SK-N-DZ (cell line): ENCODE measurements around the gene FGD3. TPM values are rescaled to one million over a fixed set of nuclear protein-coding genes. Genes with fewer than 3 reads are reported as not detected.
"Not testable (repeated sequence)": the region's sequence is repeated elsewhere in the genome, so short reads cannot be mapped to it uniquely, and the experiment has no call there.

Experiments
- DNase-seq: peaks from one replicate; pipeline ENCODE4 v3.0.0-alpha.2; 2015; ENCODE audit warnings: low spot score
- polyA plus RNA-seq, 2 experiments: library from polyadenylated mRNA; depleted of rRNA; stranded (reverse); fragments of >200 nt; gene quantifications; 2 replicates each; pipeline ENCODE4 v1.2.3, GENCODE V29; 2014

The FGD3 gene, protein sequence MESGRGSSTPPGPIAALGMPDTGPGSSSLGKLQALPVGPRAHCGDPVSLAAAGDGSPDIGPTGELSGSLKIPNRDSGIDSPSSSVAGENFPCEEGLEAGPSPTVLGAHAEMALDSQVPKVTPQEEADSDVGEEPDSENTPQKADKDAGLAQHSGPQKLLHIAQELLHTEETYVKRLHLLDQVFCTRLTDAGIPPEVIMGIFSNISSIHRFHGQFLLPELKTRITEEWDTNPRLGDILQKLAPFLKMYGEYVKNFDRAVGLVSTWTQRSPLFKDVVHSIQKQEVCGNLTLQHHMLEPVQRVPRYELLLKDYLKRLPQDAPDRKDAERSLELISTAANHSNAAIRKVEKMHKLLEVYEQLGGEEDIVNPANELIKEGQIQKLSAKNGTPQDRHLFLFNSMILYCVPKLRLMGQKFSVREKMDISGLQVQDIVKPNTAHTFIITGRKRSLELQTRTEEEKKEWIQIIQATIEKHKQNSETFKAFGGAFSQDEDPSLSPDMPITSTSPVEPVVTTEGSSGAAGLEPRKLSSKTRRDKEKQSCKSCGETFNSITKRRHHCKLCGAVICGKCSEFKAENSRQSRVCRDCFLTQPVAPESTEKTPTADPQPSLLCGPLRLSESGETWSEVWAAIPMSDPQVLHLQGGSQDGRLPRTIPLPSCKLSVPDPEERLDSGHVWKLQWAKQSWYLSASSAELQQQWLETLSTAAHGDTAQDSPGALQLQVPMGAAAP
- polyA plus RNA-seq (2014; cell fraction: cytosol; rRNA removed), result not detected in 2 replicates
- not detected in 2 replicates for polyA plus RNA-seq (2014; cell fraction: nucleus; rRNA removed)

DNA sequence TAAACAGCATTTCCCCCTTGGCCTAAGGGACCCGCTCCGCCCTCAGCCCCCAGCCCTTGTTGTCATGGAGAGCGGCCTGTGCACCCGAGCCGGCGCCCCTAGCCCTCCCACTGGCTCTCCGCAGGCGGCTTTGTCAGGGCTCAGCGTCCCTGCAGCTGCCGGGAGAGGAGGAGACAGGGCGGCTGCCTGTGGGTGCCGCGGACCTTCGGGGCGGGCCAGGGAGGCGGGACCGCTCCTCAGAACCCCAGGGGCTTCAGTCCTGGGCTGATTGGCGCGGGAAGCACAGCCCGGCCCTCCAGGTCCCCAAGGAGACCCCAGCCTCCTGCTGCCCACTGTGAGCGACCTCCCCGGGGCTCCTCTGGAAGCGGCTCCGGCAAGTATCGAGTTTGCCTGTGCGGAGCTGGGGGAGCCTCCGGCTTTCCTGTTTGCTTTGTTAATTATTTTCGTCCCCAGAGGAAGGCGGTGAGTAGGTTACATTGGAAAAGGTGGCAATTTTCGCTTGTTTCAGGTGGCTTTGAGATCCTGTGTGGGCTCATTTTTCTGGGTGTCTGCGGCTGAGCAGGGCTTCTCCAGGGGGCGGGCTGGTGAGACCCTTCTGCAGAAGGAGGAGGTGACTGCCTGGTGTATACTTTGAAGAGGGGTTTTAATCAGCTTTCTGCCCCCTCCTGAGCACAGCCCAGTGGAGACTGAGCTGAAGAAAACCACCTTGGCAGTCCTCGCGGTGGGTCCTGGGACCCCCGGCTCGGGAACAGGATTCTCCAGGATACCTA, at the start of gene FGD3:
Gene FGD3, plus strand, starts transcription at position 256 of the 770 bp plus-strand sequence. CDS start 28,734 bp downstream, outside the sequence.
- peak; percentile 36 for DNase-seq

DNA sequence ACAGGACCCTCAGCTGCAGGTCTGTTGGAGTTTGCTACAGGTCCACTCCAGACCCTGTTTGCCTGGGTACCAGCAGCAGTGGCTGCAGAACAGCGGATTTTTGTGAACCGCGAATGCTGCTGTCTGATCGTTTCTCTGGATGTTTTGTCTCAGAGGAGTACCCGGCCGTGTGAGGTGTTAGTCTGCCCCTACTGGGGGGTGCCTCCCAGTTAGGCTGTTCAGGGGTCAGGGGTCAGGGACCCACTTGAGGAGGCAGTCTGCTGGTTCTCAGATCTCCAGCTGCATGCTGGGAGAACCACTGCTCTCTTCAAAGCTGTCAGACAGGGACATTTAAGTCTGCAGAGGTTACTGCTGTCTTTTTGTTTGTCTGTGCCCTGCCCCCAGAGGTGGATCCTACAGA, 42.2 kb upstream of the FGD3 start:
- DNase-seq, result not testable (repeated sequence)

DNA sequence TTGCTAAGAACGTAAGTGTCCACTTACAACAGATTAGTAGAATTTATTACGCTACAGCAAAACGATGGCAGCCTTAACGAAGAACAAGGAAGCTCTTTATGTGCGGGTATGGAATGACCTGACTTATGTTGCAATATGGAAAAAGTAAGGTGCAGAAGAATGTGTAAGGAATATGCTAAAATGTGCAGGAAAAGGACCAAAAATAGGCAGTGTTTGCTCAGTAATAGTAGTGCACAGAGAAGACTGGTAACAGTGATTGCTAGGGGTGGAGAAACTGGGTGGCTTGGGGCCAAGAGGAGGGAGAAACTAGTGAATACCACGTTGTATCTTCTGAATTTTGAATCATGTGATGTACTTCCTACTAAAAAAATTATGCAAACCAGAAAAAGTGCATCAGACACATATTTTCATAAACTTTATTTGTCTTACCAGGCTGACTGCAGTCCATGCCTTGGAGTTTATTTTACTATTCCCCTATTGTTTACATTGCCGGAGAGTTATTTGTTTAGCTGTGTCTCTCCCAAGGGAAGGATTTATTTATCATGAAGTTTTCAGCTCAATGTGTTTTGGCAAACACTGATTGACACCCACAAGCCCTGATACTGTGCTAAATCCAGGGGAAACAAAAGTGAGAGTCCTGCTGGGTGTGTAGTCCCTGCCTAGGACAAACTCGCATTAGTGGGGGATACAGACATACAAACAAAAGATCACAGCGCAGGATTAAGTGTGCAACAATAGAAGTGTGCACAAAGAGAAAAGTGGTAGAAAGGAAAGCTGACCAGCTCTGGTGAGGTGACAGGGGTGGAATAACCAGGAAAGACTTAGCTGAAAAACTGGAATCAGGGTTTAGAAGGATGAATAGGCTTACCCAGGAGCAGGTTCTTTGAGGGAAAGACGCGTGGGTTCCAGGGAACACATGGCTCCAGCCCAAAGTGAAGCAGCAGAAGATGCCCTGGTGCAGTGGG, 35.5 kb upstream of the FGD3 start:
- no peak for DNase-seq

DNA sequence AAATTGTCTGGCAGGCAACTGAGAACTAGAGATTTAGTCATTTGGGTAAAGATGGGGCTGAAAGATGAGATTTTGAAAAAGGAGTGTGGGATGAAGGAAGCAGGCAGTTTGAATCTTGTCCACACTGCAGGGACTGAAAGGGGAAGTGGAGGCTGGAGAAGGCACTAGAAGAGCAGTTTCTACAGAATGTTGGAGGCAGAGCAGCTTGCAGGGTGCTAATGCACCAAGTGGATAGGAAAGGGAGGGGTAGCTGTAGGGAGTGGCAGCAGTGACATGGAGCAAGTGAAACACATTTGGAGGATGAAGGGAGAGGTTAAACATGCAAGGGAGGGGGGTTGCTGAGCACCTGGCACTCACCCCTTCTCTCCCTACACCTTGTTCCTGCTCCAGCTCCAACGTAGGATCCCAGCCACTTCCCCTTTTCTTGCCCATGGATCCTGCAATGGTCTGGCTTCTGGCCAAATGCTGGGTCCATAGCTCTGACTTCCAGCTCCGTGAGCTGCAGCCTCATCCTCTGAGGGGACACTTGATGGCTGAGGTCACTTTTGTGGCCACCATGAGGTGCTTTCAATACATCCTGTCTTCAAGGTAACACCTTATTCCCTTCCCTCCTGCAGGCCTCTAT, 30.0 kb upstream of the FGD3 start:
- no peak for DNase-seq

DNA sequence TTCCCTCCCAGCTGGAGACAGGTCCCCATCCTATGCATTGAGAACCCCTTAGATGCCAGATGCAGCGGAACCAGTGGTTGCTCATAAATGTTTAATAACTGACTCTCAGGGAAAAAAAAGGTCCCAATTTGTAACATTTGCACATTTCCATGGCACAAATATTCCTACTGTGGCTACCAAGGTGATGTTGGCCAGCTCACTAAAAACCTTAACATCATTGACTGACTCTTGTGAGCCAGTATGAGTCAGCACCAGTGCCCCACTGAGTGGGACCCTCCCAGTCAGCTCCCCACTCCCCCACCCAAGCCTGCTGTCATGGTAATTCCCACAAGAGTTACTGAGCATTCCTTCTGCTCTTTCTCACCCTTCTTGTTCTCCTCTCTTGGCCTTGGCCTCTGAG, 26.9 kb upstream of the FGD3 start:
- no peak for DNase-seq

DNA sequence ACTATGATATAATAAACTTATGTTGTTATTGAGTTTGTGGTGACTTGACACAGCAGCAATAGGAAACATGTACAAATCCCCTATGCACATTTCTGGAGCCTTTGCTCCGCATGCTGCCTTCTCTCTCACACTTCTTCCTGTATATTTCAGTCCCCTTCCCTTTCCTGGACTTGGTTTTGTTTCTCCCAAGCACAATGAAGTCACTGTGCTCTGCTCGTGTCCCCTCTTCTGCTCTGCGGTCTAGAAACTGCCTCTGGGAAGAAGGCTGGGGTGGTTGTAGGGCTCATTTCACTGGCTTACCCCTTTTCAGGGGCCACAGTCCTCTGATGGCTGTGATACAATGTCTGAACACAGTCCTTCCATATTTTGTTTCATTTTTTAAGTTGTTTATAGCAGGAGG, 15.7 kb upstream of the FGD3 start:
- no peak for DNase-seq

DNA sequence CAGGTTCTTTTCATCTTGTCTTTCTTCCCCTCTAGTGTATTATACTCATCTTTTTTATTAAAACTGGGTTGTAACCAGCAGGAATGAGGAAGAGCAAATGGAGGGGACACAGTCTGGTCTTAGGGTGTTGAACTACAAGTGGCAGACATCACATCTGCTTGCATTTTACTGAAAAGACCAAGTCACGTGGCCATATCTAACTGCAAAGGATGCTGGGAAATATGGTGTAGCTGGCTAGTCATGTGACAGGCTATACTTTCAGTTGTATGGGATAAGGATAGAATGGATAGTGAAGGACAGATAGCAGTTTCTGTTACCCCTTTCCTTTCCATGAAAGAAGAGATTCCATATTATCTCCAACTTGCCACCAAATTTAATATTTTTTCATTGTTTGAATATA, 13.0 kb upstream of the FGD3 start:
- no peak for DNase-seq

DNA sequence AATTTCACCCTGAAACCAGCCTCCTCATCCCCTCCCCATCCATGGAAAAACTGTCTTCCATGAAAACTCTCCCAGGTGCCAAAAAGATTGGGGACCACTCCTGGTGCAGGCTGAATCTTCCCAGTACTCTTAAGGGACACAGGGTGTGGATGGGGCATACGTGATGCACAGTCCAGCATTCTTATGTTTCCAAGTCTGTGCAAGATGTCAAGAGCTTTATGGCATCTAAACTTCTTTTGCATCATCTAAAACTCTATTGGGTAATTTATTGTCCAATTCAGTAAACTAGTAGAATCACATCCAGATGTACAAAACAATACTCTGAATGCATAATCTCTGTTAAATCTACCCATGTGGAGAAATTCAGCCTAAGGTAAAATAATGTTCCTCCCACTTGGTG, 9.3 kb upstream of the FGD3 start:
- no peak for DNase-seq

DNA sequence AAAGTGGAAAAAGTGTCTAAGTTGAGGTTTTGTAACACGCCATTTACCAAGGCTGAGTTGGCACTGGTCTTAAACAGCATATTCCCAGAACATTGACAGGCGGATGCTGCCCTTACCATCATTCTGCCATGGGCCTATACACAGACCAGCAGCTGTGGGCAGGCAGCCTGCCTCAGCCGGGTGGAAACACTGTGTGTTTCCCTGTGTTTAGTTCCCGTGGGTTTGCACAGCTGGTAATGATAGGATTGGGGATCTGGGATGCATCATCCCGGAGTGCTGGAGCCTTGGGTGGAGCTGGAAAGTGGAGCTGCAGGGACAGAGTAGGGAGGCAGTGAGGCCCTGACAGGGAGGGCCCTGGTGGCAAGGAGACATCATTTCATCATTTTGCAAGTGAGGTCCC, 5.5 kb upstream of the FGD3 start:
- no peak for DNase-seq

DNA sequence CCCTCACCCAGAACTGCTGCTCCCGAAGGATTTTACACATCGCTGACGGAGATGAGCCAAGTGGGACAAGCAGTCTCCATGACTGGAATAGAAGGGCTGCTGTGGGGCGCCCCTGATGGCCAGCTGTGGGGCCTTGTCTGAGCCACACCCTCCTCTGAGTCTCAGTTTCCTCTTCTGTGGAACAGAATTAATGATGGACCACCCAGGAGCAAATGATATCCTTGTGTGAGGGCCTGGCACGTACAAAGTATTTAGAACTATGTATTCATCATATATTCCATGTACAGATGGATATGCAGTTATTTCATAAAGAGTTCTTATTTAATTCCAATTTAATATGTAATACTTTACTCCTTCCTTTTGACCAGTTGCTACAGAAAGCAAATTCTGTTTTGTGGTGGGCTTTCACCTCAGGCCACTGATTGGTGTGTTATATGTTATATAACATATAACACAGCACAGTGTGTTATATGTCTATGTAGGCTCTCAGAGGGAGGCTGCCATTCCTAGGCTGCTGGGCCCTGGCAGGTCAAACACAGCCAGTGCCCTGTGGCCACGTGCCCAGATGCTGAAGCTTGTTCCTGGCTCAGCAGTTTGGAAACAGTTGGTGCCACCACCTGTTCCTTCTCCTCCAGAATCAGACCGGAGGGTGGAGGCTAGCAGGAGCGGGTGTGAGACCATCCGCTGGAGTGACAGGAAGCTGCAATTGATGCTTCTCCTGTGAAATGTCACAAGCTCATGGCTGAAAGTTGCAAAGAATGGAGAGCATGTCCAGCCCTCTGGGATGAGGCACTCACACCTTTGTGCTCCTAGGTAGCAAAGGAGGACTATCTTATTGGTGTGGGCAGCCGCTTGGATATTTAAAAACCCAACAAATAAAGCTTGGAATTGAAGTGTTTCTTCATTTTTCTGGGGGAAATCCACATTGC, 4.4 kb upstream of the FGD3 start:
- DNase-seq, result no peak

DNA sequence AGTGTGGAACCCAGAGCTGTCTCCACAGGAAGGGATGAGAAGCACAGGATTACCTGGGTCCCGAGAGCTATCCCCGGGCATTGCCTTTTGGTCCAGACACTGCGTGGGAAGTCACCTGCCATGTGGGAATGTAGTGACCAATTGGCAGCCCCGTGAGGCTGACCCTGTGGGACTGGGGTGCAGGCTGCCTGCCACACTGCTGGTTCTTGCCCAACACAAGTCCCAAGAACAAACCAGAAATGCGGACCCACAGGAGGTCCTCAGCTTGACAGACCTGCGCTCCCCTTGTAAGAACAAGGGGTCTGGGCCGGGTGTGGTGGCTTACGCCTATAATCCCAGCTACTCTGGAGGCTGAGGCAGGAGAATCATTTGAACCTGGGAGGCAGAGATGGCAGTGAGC, 2.4 kb upstream of the FGD3 start:
- no peak for DNase-seq

DNA sequence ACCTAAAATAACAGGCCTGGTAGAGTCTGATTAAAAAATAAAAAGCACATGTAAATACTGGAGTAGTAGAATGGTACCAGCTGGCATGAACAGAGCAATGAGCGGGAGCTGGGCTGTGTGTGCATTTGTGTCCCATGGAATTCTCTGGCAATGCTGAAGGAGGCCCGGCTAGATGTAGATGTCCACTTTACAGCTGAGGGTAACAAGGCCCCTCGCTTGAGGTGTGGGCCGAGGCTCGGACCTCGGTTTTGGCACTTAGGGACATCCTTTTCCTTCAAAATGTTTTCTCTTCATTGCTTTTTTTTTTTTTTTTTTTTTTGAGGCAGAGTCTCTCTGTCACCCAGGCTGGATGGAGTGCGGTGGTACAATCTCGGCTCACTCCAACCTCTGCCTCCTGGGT, 1.5 kb upstream of the FGD3 start:
- DNase-seq, result no peak

DNA sequence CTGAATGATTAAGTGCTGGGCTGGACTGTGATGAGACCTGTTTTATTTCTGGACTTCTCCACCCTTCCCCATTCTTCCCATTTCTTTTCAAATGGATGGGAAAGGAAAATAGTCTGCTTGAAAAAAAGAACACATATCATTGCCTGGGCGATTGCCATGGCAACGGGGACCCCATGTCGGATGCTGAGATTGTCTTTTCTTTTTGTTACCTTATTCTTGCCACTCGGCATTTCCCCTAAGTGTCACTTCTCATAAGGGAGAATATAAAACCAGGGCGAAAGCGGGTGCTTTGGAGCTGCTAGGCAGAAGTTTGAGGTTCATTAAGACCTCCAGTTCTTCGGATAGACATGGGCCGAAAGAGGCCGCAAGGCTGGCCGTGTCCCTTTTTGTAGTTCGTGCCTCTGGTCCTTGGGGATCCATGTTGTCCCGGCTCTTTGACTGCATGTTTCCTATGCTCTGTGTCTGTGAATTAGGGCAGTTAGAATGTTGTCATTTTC, 763 bp downstream of the FGD3 start:
- no peak for DNase-seq

DNA sequence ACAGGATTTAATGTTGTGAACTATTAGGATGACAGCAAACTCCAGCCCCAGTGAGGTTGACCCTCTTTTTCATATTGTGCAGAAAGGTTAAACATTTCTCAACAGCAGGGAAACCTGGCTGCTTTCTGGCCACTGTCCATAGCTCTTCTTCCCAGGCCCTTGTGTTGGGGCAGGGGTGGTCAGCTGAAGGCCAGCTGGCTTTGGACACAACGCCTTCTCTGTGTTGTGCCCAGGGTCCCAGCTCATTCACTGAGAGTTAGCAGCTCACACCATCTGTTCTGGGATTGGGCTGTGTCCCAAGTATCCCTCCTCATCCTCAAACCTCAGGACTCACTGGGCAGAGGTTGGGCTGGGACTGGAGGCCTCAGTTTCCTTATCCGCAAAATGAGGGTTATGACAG, 1.3 kb downstream of the FGD3 start:
- no peak for DNase-seq

DNA sequence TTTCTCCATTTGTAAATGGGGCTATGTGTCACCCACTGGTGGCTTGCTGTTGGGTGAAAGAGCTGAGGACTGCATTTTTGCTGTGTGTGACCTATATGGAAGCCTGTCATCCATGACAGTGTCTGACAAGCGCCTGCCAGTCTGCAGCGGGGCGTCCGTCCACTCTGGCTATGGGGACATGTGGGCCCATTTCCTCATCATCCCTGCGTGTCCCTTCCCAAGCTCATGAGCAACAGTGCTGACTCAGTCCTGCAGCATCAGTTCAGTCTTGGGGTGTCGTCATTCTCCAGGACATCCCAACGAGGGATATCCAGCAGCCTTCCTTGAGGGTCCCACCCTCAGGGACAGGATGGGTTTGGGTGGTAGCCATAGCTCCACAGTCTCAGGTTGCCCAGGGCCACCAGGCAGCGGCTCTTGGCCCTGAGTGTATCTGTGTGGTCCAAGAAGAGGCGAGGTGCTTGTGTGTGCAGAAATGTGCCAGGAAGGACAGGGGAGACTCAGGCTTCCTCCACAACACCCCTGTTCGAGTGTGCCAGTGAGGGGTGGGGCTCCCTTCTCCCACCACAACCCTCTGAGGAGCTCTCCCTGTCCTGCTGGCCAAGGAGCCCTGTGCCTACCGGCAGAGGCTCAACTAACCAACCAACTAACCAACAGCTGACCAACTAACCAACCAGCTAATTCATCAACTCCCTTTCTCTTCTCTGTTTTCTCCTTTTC, 2.1 kb downstream of the FGD3 start:
- no peak for DNase-seq

DNA sequence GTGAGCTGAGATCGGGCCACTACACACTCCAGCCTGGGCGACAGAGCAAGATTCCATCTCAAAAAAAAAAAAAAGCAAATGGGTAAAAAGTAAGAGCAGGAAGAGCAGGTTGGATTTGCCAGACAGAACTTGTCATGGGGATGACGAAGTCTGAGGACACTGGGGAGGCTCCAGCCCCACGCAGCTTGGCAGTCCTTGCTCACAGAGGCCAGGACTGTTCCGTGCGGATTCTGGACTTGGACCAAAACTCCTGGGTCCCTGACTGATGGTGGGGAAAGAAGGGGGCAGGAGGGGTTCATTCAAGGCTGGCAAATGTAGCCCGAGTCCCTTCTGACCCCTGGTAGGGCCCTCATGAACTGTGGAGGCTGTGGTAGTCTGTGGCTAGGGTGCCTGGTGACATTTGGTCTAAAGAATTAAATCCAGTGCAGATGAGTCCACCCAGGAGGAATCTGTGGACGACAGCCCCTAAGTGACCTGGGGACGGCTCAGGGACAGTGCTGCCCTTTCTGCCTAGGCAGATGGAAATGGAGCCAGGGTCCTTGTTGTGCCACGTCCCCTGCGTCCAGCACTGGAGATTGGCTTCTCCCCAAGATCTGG, 3.1 kb downstream of the FGD3 start:
- DNase-seq, result no peak

DNA sequence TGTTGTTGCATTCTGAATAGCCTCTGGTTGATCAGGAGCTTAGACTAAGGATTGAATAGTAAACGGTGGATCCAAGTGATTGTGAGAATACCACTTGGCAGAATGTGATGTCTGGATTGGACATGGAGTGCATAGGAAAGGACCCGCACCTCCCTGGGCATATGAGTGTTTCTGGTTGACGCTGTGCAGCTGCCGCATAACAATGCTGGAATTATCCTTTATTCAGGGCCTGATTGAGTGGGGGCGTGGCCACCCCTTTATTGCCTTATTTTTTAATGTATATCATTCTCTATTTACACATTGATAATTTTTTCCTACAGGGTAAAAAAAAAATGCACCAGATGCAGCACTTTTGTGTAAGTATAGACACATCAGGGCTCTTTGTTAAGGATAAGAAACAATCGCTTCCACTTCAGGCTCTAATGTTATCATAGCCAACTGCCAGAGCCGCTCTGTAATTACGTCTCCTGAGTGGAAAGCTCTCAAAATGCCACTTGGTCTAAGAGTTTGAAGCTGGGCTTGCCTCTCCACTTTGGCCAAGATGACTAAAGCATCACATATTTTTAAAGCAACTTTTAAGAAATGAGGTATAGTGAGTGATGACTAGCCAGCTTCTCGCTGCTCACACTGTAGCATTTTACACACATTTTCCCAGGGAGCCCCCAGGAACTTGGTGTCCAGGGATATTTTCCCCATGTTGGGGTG, 5.7 kb downstream of the FGD3 start:
- DNase-seq, result no peak
